Endometrial microvascular endothelial cells (primary cell): ENCODE results near the gene SRPK1. TPM values are rescaled to one million over a fixed set of nuclear protein-coding genes. Genes with fewer than 3 reads are reported as not detected.

Experiments
- in situ Hi-C: cut with HindIII; loops from 2 replicates; pipeline ENCODE4 v1.10.0; 2017; ENCODE audit warnings: low sequenced_read_pairs, low pct_unique_long_range_greater_than_20kb; ENCODE audit errors: inconsistent ontology term
- total RNA-seq: library from RNA; depleted of rRNA; stranded (reverse); fragments of >200 nt; gene quantifications from one replicate; pipeline ENCODE4 v1.2.3, GENCODE V29; 2015; ENCODE audit errors: inconsistent ontology term

The SRPK1 gene
- total RNA-seq, 1 donor from 2014 or later = 91.6 TPM

DNA sequence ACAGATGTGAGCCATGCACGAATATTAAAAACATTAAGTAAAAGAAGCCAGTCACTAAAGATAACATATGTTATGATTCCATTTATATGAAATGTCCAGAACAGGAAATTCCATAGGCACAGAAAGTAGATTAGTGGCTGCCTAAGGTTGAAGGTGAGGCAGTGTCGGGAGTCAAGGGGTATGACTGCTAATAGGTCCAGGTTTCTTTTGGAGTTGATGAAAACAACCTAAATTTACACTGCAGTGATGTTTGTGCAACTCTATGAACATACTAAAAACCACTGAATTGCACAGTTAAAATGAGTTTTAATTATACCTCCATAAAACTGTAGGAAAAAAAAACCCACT, 14.4 kb downstream of the SRPK1 start:
- in situ Hi-C loops = no loop called here

DNA sequence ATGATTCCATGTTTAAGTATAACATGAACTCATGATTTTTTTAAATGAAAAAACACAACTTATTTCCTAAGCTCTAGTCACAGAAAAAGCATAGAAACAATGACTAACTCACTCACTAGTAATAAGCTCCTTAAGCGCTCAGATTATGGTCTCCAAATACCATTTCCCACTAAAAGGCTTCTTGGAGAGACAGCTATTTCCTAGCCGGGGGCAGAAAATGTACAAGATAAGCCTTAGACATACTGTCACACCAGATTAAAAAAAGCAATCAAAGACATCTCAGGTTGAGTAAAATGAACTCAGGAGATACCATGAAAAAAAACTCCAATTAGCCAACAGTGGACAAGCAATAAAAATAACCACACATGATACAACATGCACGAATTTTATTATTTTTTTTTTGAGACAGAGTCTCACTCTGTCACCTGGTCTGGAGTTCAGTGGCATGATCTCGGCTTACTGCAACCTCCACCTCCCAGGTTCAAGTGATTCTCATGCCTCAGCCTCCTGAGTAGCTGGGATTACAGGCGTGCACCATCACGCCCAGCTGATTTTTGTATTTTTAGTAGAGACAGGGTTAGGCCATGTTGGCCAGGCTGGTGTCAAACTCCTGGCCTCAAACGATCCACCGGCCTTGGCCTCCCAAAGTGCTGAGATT, 14.9 kb downstream of the SRPK1 start:
- in situ Hi-C loops = no loop called here

DNA sequence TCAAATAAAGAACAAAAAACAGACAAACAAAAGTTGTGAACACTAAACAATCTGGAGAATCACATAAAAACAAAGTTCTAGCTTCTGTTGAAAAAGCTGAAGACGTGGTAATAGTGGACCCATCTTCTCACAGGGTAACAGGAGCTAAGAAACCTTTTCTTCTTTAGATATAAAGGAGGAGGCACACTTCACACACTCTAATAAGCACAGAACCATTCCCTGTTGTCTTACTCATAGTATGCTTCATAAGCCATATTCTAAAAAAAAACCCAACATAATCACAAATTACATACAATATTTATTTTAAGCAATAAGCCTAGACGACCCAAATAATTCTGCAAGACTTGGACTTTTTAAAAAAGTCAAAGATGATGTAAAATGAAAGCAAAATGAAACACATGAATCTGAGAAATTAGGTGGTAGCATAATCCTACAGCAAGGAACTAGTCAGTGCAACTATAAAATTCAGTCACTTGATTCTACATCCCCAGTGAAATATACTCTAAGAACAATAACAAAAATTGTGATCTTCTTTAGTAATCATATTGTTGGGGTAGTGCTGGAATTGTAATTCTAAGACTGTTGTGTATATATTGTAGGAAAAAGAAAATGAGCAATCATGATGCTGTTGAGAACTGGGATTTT, 15.6 kb downstream of the SRPK1 start:
- in situ Hi-C loops = no loop called here

DNA sequence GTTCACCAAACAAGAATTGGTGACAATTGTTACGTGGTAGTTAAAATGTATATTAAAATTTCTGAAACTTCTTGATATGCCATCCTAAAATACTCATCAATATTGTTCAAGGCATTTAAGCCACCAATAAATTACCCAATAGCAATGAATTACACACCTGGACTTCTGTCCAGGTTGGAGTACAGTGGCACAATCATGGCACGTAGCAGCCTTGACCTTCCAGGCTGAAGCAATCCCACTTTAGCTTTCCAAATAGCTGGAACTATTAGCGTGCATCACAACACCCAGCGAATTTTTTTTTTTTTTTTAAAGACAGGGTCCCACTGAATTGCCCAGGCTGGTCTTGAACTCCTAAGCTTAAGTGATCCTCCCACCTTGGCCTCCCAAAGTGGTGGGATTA, 17.2 kb downstream of the SRPK1 start:
- in situ Hi-C loops = no loop called here

DNA sequence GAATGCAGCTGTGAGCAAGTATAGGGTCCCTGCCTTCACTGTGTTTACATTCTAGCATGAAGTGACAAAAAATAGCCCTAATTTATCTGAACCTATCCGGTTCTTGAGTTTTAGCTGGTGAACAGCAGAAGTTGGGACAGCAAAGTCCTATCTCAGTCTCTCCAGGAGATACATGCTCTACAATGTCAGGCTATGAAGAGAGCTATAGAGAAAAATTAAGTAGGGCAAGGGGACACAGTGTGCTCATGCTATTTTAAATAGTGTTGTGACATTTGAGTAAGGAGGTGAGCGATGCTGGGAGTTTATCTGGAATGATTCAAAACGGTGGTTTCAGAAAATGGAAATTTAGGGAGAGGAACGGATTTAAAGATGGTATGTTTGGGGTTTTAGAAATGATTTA, 20.4 kb downstream of the SRPK1 start:
- in situ Hi-C loops = no loop called here

DNA sequence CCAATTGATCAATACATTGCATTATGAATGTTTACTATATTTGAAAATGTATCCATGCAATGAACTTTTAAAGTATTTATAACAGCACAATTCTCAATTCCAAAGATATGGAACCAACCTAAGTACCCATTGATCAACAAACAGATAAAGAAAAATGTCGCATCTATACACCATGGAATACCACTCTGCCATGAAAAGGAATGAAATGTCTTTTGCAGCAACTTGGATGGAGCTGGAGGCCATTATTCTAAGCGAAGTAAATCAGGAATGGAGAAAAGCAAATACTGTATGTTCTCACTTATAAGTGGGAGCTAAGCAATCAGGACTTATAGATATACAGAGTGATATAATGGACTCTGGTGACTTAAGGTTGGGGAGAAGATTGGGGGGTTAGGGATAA, 22.9 kb downstream of the SRPK1 start:
- in situ Hi-C loops = no loop called here

DNA sequence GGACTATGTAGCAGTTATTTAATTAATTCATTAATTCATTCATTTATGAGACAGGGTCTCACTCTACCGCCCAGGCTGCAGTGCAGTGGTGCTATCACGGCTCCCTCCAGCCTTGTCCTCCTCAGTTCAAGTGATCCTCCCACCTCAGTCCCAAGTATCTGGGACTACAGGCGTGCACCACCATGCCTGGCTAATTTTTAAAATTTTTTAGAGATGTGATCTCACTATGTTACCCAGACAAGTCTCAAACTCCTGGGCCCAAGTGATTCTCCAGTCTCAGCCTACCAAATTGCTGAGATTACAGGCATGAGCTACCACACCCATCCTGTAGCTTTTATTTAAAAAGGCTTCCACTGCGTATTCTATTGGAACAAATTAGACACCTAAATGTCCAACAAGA, 23.4 kb downstream of the SRPK1 start:
- in situ Hi-C loops = no loop called here

DNA sequence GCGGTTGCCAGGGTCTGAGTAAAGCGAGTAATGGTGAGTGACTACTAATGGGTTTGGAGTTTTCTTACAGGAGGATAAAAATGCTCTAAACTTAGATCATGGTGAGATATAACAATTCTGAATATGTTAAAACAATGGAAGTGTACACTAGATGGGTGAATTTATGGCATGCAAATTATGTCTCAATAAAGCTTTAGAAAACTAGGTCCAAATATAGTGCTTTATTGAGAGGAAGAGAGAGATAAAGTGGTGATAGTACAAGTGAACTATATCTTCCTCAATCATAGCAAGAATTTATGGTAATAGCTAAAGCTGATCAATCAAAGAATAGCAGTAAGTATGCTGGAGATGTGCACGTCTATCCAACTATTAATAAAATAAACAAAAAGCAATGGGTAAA, 23.9 kb downstream of the SRPK1 start:
- in situ Hi-C loops = no loop called here

DNA sequence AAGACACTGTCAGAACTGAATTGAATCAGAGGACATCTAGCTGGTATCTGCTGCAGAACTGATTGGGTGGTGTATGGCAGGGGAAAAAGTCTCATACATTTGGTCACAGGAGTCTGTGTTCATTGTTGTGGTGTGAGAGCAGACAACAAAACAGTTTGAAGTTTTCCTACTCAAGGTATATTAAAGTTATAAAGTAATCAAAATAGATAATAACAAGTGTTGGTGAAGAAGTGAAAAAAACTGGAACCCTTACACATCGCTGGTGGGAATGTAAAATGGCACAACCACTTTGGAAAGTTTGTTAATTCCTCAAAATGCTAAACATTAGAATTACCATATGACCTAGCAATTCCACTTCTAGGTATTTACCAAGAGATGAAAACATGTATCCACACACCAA, 24.7 kb downstream of the SRPK1 start:
- in situ Hi-C loops = no loop called here

DNA sequence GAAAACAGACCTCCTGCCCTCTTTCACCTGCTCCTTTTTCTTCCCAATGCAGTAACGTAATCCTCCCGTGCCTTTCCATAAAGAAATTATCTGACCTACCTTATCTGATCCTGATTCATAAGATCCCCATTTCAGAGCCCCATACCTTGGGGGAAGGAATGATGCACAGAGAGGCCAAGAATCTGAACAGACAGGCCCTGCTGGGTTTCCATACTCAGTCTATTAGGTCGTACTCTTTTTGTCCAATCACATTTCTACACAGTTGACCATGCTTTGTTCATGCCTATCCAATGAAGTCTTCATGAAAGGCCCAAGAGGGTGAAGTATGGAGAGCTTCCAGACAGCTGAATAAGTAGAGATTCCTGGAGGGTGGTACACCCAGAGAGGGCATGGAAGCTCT, 25.3 kb downstream of the SRPK1 start:
- in situ Hi-C loops = no loop called here

DNA sequence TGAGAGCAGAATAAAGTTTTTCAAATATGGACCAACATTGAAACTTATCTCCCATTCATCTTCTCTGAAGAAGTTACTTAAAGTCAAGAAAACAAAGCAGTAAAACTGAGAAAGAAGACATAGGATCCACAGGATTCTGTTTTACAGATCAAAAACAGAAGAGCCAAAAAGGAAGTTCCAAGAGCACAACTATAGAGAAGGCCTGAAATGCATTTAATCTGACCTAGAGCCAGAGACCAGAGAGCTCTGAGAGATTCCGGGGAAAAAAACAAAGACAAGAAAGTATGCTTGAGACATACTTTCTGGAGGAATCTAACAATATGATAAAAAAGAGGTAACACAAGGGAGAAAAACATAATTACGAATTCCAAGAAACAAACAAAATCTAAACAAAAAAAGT, 26.1 kb downstream of the SRPK1 start:
- in situ Hi-C loops = no loop called here

DNA sequence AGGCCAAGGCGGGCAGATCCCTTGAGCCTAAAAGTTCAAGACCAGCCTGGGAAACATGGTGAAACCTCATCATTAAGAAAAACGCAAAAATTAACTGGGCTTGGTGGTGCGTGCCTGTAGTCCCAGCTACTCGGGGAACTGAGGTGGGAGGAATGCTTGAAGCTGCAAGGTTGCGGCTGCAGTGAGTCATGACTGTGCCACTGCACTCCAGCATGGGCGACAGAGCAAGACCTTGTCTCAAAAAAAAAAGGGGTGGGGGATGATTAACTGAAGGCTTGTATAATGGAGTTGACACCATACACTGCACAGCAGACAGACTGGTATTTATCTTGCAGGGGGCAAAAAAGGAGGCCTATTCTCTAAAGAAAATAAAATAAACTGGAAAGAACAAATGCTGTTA, 27.7 kb downstream of the SRPK1 start:
- in situ Hi-C loops = no loop called here

DNA sequence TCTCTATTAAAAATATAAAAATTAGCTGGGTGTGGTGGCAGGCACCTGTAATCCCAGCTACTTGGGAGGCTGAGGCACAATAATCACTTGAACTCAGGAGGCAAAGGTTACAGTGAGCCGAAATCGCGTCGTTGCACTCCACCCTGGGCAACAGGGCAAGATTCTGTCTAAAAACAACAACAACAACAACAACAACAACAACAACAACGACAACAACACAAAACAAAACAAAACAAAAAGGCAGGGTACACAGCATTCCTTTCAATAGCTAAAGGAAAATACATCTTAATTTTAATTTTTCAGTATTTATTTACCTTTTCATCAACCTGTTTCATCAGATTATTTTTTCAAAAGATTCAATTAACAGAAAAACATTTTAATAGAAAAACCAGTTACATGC, 28.4 kb downstream of the SRPK1 start:
- in situ Hi-C loops = no loop called here

DNA sequence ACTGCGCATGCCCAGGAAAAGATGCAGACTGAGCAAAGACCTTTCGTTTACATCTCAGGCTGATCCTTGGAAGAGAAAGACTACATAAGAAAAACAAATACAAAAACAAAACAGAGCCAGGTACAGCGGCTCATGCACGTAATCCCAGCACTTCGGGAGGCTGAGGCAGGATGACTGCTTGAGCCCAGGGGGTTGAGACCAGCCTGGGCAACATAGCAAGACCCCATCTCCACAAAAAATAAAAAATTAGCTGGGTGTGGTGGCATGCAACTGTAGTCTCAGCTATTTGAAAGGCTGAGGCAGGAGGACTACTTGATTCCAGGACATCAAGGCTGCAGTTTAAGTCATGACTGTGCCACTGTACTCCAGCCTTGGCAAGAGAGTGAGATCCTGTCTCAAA, 41.7 kb downstream of the SRPK1 start:
- in situ Hi-C loops = no loop called here

DNA sequence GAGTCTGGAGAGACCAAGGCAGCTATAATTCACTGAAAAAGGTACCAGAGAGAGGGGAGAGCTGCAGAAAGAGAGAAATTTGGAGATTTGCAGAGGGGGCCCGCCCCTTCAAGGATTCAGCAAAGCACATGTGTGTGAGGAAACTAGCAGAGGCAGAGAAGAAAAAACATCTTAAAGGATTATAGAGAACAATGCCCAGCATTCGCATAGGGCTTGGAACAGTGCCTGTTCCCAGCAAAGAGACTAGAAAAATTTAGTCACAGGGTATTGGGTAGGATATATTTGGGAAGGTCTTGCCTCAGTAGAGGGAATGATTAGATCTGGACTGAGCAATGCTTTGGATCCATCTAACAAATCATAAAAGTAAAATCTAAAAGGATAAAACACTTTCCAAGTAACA, 44.0 kb downstream of the SRPK1 start:
- in situ Hi-C loops = no loop called here

DNA sequence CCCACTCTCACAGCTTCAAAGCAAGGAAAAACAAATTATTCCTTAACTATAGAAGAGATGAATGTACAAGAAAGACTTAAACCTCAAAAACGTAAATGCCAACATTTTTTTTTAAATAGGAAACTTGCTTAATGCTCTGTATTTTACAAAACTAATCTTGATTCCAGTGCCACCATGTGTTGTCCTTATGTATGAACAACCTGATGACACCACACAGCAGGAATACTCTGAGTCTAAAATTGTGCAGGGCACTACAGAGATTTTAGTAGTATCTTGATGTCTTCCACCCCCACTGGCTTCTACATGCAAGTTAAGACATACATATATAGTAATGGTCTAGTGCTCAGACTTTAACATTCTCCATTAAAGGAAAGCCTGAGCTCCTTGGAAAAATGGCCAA, 46.2 kb downstream of the SRPK1 start:
- in situ Hi-C loops = no loop called here

DNA sequence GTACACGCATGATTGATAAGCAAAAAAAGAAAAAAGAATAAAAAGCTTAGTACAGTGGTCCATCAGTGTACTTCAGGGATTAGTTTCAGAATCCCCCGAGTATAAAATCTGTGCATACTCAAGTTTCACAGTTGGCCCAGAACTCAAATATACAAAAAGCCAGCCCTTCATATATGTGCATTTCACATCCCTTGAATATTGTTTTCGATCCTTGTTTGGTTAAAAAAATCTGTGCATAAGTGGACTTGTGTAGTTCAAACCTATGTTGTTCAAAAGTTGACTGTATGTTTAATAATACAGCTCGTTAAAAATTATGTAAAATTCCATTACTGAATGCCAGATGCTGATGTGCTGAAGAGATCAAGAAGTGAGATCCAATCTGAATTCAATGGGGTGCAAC, 61.5 kb downstream of the SRPK1 start:
- in situ Hi-C loops = no loop called here

DNA sequence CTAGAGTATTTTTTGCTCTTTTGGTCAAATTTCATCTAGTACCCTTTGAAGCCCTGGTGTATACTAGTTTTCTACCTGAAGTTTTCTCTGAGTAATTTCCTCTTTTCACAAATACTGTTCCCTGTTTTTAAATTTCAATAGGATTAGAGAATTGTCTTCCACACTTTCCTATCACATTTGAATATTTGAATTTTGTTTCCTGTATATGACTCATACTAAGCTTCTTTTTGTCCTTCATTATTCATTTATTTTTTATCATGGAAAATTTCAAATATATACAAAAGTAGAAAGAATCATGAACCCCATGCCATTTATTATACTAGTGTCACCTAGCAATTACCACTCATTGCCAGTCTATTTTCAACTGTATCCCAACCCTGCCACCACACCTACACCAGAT, 63.0 kb downstream of the SRPK1 start:
- in situ Hi-C loops = no loop called here

DNA sequence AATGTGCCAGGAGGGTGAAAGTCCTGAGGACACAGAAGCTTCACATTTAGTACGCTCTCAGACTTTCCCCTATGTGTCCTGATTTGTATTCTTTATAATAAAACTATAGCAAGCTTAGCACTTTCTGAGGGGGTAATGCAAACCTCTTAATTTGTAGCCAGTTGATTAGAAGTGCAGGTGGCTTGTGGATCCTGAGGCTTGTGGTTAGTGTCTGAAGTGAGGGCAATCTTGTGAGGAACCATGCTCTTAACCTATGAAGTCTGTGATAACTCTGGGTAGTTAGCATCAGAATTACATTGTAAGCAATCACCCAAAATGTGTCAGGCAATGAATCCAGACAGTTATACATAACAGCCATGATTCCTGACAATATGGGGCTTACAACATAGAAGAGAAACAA, 64.6 kb downstream of the SRPK1 start:
- in situ Hi-C loops = no loop called here

DNA sequence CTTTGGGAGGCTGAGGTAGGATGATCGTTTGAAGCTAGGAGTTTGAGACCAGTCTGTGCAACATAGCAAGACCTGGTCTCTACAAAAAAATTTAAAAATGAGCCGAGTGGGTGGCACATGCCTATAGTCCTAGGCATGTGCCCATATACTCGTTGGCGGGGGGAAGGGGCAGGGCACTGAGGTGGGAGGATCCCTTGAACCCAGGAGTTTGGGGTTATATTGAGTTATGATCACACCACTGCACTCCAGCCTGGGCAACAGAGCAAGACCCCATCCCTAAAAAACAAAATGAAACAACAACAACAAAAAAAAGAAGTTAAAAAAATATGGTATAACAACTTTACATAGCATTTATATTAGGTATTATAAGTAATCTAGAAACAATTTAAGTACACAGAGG, 67.9 kb downstream of the SRPK1 start:
- in situ Hi-C loops = no loop called here

DNA sequence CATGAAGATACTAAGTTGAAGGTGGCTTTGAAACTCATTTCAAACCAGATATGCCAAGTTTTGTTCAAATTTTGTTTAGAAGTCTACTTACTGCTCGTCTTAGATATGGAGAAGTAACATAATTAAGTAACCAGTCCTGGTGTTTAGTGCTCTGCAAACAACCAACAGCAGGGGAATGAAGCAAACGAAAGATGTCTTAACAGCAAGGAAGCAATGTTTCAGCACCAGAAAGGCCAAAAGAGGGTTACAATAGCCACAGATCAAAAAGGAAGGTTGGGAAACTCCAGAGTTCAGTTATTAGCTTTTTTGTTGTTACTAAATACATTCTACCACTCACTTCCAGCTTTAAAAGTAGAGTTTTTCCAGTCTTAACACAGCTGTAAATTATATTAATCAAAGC, 70.7 kb downstream of the SRPK1 start:
- in situ Hi-C loops = no loop called here
